Mesendoderm (in vitro differentiated cells): Measurements from ENCODE around the gene TMEM106C.

ENCODE experiments used
- DNase-seq: peaks from one replicate; pipeline ENCODE4 v3.0.0; 2013
- H2AK5ac ChIP-seq: 2 replicates; pipeline ENCODE4 v1.6.1; 2013; ENCODE audit warnings: low read length, inconsistent platforms
- H2BK120ac ChIP-seq: 2 replicates; pipeline ENCODE4 v1.6.1; 2013; ENCODE audit warnings: low read depth, mild to moderate bottlenecking, low read length, moderate library complexity, mixed read lengths
- H2BK15ac ChIP-seq: replicated peaks from 2 replicates; pipeline ENCODE4 v1.6.1; 2013; ENCODE audit warnings: low read depth, mild to moderate bottlenecking, moderate library complexity
- H2BK5ac ChIP-seq: 2 replicates; pipeline ENCODE4 v1.6.1; 2013; ENCODE audit warnings: low read length, inconsistent platforms
- H3K18ac ChIP-seq: 2 replicates; pipeline ENCODE4 v1.6.1; 2013; ENCODE audit warnings: mild to moderate bottlenecking, low read length, mixed read lengths
- H3K23ac ChIP-seq: one replicate; pipeline ENCODE4 v1.6.1; 2013; ENCODE audit warnings: low read length
- H3K27ac ChIP-seq: 2 replicates; pipeline ENCODE4 v1.5.1; 2013; ENCODE audit warnings: low read depth, mild to moderate bottlenecking, inconsistent platforms, low read length, moderate library complexity
- H3K27me3 ChIP-seq: 2 replicates; pipeline ENCODE4 v1.6.1; 2013; ENCODE audit warnings: low read length, control low read depth, mild to moderate bottlenecking, inconsistent platforms; ENCODE audit not compliant: insufficient read depth, poor library complexity
- H3K36me3 ChIP-seq: 2 replicates; pipeline ENCODE4 v1.6.1; 2013; ENCODE audit warnings: low read length, inconsistent platforms; ENCODE audit not compliant: control insufficient read depth, insufficient read depth
- H3K4ac ChIP-seq: one replicate; pipeline ENCODE4 v1.6.1; 2013; ENCODE audit warnings: low read depth, mild to moderate bottlenecking, low read length, moderate library complexity
- H3K4me1 ChIP-seq: 2 replicates; pipeline ENCODE4 v1.6.1; 2013; ENCODE audit warnings: low read depth, low read length, inconsistent platforms; ENCODE audit not compliant: control insufficient read depth
- H3K4me2 ChIP-seq: 2 replicates; pipeline ENCODE4 v1.6.1; 2013; ENCODE audit warnings: low read length
- H3K4me3 ChIP-seq: 2 replicates; pipeline ENCODE4 v1.5.1; 2013; ENCODE audit warnings: mild to moderate bottlenecking, low read length
- H3K56ac ChIP-seq: one replicate; pipeline ENCODE4 v1.6.1; 2013; ENCODE audit warnings: low read length
- H3K79me1 ChIP-seq: 2 replicates; pipeline ENCODE4 v1.6.1; 2013; ENCODE audit warnings: low read length, inconsistent platforms
- H3K79me2 ChIP-seq: 2 replicates; pipeline ENCODE4 v1.6.1; 2013; ENCODE audit warnings: mild to moderate bottlenecking, low read length; ENCODE audit not compliant: control insufficient read depth, insufficient read depth
- H3K9ac ChIP-seq: 2 replicates; pipeline ENCODE4 v1.6.1; 2013; ENCODE audit warnings: low read length, inconsistent platforms
- H4K5ac ChIP-seq: one replicate; pipeline ENCODE4 v1.6.1; 2013; ENCODE audit warnings: low read length
- H4K8ac ChIP-seq: one replicate; pipeline ENCODE4 v1.6.1; 2013; ENCODE audit warnings: low read depth, mild to moderate bottlenecking, control low read depth, low read length, moderate library complexity
- WGBS: extraction: QIAGEN DNeasy Blood & Tissue Kit; methylation state at CpG from one replicate; pipeline ENCODE4 v1.1.7; 2013; ENCODE audit warnings: low lambda C conversion rate, missing lambda C conversion rate; ENCODE audit not compliant: insufficient coverage; ENCODE audit errors: extremely low coverage; 5-methylcytosine and 5-hydroxymethylcytosine counted together

The TMEM106C gene

DNA sequence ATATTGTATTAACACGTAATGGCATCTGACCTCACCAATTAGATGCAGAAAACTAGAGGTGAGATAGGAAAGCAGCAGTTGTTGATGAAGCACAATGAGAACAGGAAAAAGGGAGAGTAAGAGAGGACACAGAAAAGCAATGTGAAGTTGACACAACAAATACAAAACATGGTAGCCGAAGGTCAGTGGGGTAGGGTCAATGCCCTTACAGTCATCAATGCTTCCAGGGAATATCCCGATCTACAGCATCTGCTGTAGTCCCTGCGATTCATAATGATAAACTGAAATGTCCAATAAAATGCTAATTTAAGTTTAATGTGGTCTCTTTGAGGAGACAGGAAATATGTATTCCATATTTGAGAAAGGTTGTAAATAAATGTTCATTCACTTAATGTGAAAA is 43.8 kb downstream of the TMEM106C start:
- WGBS, result no CpG with 5 or more reads among the region's 4 CpGs
- no peak for DNase-seq
- Histone ChIP-seq H2BK5ac (no peak overlapping the region), H3K18ac (no peak overlapping the region), H2AK5ac (no peak overlapping the region), H3K4me1 (peaks cover 4% of the 10 kb centered on the region), H4K5ac (no peak overlapping the region), H2BK120ac (no peak overlapping the region), H3K27ac (no peak overlapping the region), H3K4ac (no peak overlapping the region), H3K23ac (no peak overlapping the region), H3K36me3 (no peaks in the 10 kb centered on the region), H3K9ac (no peak overlapping the region), H3K27me3 (peaks cover 69% of the 10 kb centered on the region), H2BK15ac (no peak overlapping the region), H3K4me2 (no peak overlapping the region), H4K8ac (no peak overlapping the region), H3K4me3 (no peak overlapping the region), H3K79me2 (no peaks in the 10 kb centered on the region), H3K79me1 (no peaks in the 10 kb centered on the region), H3K56ac (no peak overlapping the region)

DNA sequence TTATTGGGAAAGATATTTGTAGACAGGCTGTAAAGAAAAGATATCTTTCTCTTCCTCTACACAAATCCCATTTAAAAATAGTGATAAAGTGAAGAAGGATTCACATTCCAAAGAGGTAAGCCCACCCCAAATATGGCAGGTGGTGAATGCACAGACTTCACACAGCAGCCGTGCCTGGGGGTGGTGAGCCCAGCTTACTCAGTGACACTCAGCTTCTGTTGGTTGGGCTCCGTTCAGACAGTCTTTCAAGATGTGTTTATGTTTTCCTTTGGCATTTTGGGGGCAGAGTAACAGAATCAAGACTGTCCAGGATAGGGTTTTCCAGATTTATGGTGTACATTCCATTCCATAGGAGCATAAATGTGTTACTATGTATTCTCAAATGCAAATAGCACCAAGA is 45.0 kb downstream of the TMEM106C start:
- Histone ChIP-seq H3K4ac (no peak overlapping the region), H3K4me2 (no peak overlapping the region), H3K4me1 (peaks cover 4% of the 10 kb centered on the region), H3K18ac (no peak overlapping the region), H3K27ac (no peak overlapping the region), H3K27me3 (peaks cover 61% of the 10 kb centered on the region), H2BK120ac (no peak overlapping the region), H4K8ac (no peak overlapping the region), H3K56ac (no peak overlapping the region), H4K5ac (no peak overlapping the region), H3K4me3 (no peak overlapping the region), H3K9ac (no peak overlapping the region), H3K36me3 (no peaks in the 10 kb centered on the region), H2AK5ac (no peak overlapping the region), H3K79me1 (no peaks in the 10 kb centered on the region), H2BK5ac (no peak overlapping the region), H3K23ac (no peak overlapping the region), H2BK15ac (no peak overlapping the region), H3K79me2 (no peaks in the 10 kb centered on the region)
- no peak for DNase-seq
- no CpG with 5 or more reads among the region's 2 CpGs for WGBS

DNA sequence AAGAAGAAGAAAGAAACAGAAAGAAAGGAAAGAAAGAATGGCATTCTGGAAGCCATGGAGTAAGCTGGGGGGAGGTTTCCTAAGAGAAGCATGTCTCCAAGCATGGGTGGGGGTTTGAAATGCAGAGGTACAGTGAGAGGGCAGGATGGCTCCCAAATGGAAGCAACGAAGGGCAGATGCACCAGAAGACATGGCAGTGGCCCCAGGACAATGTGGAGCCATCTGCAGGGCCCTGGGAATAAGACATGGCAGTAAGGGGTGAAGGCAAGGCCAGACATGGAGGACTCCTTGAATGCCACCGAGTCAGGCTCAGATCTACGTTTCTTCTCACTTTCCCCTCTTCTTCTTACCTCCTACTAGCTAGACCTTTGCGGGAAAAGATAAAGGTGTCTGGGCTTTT is 45.6 kb downstream of the TMEM106C start:
- no peak for DNase-seq
- H3K27me3 ChIP-seq, result peaks cover 60% of the 10 kb centered on the region

DNA sequence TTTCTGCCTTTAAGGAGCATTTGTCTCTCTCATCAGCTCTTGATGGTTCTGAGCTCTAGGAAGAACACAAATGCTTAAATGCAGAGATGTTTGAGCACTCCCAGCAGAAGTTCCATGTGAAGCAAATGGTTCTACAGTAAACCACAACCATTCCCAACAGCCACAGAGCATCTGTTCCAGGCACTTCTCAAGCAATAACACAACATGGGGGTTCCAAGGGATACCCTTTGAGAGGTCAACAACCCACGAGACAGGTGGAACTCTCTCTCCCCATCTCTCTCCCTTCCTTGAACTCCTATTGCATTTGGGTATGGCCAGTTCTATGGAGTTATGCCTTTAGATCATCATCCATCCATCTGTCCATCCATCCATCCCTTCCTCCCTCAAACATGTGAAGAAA is 46.1 kb downstream of the TMEM106C start:
- H3K56ac ChIP-seq, result no peak overlapping the region
- H3K27ac ChIP-seq, result no peak overlapping the region
- no peak overlapping the region for H2AK5ac ChIP-seq
- H4K5ac ChIP-seq, result no peak overlapping the region
- H3K27me3 ChIP-seq, result peaks cover 62% of the 10 kb centered on the region
- no CpG with 5 or more reads among the region's 1 CpG for WGBS
- peaks cover 4% of the 10 kb centered on the region for H3K4me1 ChIP-seq
- H3K9ac ChIP-seq, result no peak overlapping the region
- H3K79me2 ChIP-seq, result no peaks in the 10 kb centered on the region
- H4K8ac ChIP-seq, result no peak overlapping the region
- H3K4me2 ChIP-seq, result no peak overlapping the region
- no peak overlapping the region for H3K18ac ChIP-seq
- no peak overlapping the region for H2BK15ac ChIP-seq
- no peak overlapping the region for H2BK5ac ChIP-seq
- H3K4ac ChIP-seq, result no peak overlapping the region
- no peaks in the 10 kb centered on the region for H3K36me3 ChIP-seq
- DNase-seq, result no peak
- H3K79me1 ChIP-seq, result no peaks in the 10 kb centered on the region
- no peak overlapping the region for H3K4me3 ChIP-seq
- H2BK120ac ChIP-seq, result no peak overlapping the region
- H3K23ac ChIP-seq, result no peak overlapping the region

More for the DNA sequence above, 45.6 kb downstream of the TMEM106C start:
- H2AK5ac ChIP-seq, result no peak overlapping the region
- no peak overlapping the region for H2BK5ac ChIP-seq
- WGBS, result no CpG with 5 or more reads among the region's 4 CpGs
- no peak overlapping the region for H3K4me2 ChIP-seq
- H2BK15ac ChIP-seq, result no peak overlapping the region
- H3K4ac ChIP-seq, result no peak overlapping the region
- no peak overlapping the region for H3K18ac ChIP-seq
- H3K56ac ChIP-seq, result no peak overlapping the region
- no peak overlapping the region for H3K9ac ChIP-seq
- no peak overlapping the region for H3K27ac ChIP-seq
- H2BK120ac ChIP-seq, result no peak overlapping the region
- H3K4me1 ChIP-seq, result peaks cover 4% of the 10 kb centered on the region
- H3K4me3 ChIP-seq, result no peak overlapping the region
- no peak overlapping the region for H3K23ac ChIP-seq
- no peak overlapping the region for H4K5ac ChIP-seq
- no peaks in the 10 kb centered on the region for H3K79me2 ChIP-seq
- no peaks in the 10 kb centered on the region for H3K79me1 ChIP-seq
- no peaks in the 10 kb centered on the region for H3K36me3 ChIP-seq
- no peak overlapping the region for H4K8ac ChIP-seq

DNA sequence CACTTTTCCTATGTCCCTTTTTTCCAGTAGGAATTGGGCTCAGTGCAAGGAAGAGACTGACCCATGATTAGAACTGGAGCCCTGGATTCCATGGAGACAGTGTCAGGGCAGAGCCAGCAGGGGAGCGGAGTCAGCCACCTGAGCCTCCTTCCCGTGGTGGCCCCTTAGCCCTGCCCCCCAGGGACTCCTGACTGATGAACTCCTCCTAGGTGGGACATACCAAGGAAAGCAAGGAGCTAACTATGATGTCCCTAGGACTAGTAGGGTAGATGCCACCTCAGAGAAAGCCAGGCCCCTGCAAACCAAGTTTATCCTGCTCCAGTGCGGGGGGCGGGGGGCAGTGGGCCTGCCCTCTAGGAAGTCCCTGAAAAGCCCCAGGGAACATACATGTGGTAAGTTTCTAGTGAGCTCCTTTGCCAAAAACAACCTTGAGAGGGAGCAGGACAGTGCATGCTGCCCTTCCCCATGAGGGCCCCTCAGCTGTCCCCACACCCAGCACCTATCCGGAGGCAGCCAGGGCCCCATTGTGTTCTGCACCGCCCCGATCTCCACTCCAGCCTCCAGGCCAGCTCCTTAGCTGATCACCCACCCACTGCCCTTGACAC is 47.1 kb downstream of the TMEM106C start:
- Histone ChIP-seq H3K4ac (no peak overlapping the region), H2BK15ac (no peak overlapping the region), H2BK5ac (no peak overlapping the region), H3K27me3 (peaks cover 71% of the 10 kb centered on the region), H2BK120ac (no peak overlapping the region), H3K79me1 (no peaks in the 10 kb centered on the region), H4K5ac (no peak overlapping the region), H3K27ac (no peak overlapping the region), H3K4me3 (no peak overlapping the region), H4K8ac (no peak overlapping the region), H3K56ac (no peak overlapping the region), H3K4me1 (no peaks in the 10 kb centered on the region), H3K18ac (no peak overlapping the region), H3K79me2 (no peaks in the 10 kb centered on the region), H3K23ac (no peak overlapping the region), H3K9ac (no peak overlapping the region), H2AK5ac (no peak overlapping the region), H3K36me3 (no peaks in the 10 kb centered on the region), H3K4me2 (no peak overlapping the region)
- WGBS, result no CpG with 5 or more reads among the region's 7 CpGs
- DNase-seq, result no peak

DNA sequence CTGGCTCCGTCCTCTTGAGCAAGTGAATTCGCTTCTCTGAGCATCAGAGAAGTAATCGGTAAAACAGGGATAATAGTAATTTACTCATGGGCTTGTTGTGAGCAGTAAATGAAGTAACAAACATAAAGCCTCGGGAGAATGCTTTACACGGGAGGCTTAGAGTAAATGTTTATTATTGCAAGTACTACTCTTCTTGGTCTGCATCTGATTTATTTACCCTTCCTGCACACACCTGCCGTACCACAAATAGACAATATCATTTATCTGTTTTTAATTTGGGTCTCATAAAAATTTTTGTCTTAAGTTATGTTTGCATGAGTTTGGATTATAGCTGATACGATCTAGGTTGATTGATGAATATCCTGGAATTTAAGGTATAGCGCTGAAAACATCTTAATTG is 48.7 kb downstream of the TMEM106C start:
- H3K4ac ChIP-seq, result no peak overlapping the region
- H3K18ac ChIP-seq, result no peak overlapping the region
- no peak overlapping the region for H3K4me2 ChIP-seq
- no peak overlapping the region for H2BK120ac ChIP-seq
- no peaks in the 10 kb centered on the region for H3K36me3 ChIP-seq
- H3K27ac ChIP-seq, result no peak overlapping the region
- H3K79me2 ChIP-seq, result no peaks in the 10 kb centered on the region
- H3K23ac ChIP-seq, result no peak overlapping the region
- WGBS, result no CpG with 5 or more reads among the region's 8 CpGs
- no peak overlapping the region for H2BK5ac ChIP-seq
- no peaks in the 10 kb centered on the region for H3K79me1 ChIP-seq
- no peaks in the 10 kb centered on the region for H3K4me1 ChIP-seq
- no peak overlapping the region for H2BK15ac ChIP-seq
- H4K5ac ChIP-seq, result no peak overlapping the region
- no peak overlapping the region for H2AK5ac ChIP-seq
- no peak overlapping the region for H4K8ac ChIP-seq
- no peak overlapping the region for H3K9ac ChIP-seq
- no peak overlapping the region for H3K4me3 ChIP-seq
- peaks cover 70% of the 10 kb centered on the region for H3K27me3 ChIP-seq
- no peak overlapping the region for H3K56ac ChIP-seq
- no peak for DNase-seq
